GM23338 (cell line): ENCODE data around the gene KCNAB1. TPM values are rescaled to one million over a fixed set of nuclear protein-coding genes. Genes with fewer than 3 reads are reported as not detected.

Experiments
- ATAC-seq: fragments of 200-7000 bp; cut with Tn5 transposase; 3 replicates; pipeline ENCODE4 v1.9.1; 2020
- DNase-seq: peaks from one replicate; pipeline ENCODE4 v3.0.0-alpha.2; 2015; ENCODE audit warnings: low spot score
- H2AFZ ChIP-seq: fragments of 200-600 bp; sonication (generic); 2 replicates; pipeline ENCODE4 v1.8.0; 2016; ENCODE audit warnings: antibody characterized with exemption, mild to moderate bottlenecking, moderate library complexity
- H3F3A ChIP-seq: fragments of 200-600 bp; sonication (generic); replicated peaks from 2 replicates; pipeline ENCODE4 v1.8.0; 2017; ENCODE audit warnings: antibody characterized with exemption, mixed run types, low read depth
- H3K27ac ChIP-seq: fragments of 200-600 bp; sonication (generic); 2 replicates; pipeline ENCODE4 v1.6.1; 2016; ENCODE audit warnings: low read depth
- H3K27me3 ChIP-seq: fragments of 200-600 bp; sonication (generic); 2 replicates; pipeline ENCODE4 v1.8.0; 2016; ENCODE audit warnings: mild to moderate bottlenecking, mixed run types, moderate library complexity; ENCODE audit not compliant: insufficient read depth
- H3K36me3 ChIP-seq: fragments of 200-600 bp; sonication (generic); 2 replicates; pipeline ENCODE4 v1.8.0; 2016; ENCODE audit warnings: mild to moderate bottlenecking; ENCODE audit not compliant: insufficient read depth
- H3K4me1 ChIP-seq: fragments of 200-600 bp; sonication (generic); 2 replicates; pipeline ENCODE4 v1.8.0; 2016; ENCODE audit warnings: mild to moderate bottlenecking, moderate library complexity; ENCODE audit not compliant: insufficient read depth
- H3K4me2 ChIP-seq: fragments of 200-600 bp; sonication (generic); 2 replicates; pipeline ENCODE4 v1.7.1; 2017; ENCODE audit warnings: mixed run types
- H3K4me3 ChIP-seq: fragments of 200-600 bp; sonication (generic); 2 replicates; pipeline ENCODE4 v1.6.1; 2016; ENCODE audit warnings: mixed run types
- H3K79me2 ChIP-seq: fragments of 200-600 bp; sonication (generic); replicated peaks from 2 replicates; pipeline ENCODE4 v1.8.0; 2017; ENCODE audit warnings: mild to moderate bottlenecking; ENCODE audit not compliant: insufficient read depth
- H3K9me2 ChIP-seq: fragments of 200-600 bp; sonication (generic); 2 replicates; pipeline ENCODE4 v1.8.0; 2017; ENCODE audit not compliant: insufficient read depth
- H4K20me1 ChIP-seq: fragments of 200-600 bp; sonication (generic); replicated peaks from 2 replicates; pipeline ENCODE4 v1.8.0; 2017; ENCODE audit warnings: mild to moderate bottlenecking; ENCODE audit not compliant: insufficient read depth
- H3K27ac Mint-ChIP-seq: 2 replicates; pipeline ENCODE4 v1.8.0; 2020; ENCODE audit warnings: inconsistent platforms, mild to moderate bottlenecking, moderate library complexity, mixed read lengths
- H3K27me3 Mint-ChIP-seq: 3 replicates; pipeline ENCODE4 v1.8.0; 2022; ENCODE audit warnings: low read depth, mild to moderate bottlenecking, moderate library complexity, mixed read lengths, inconsistent platforms; ENCODE audit not compliant: insufficient read depth, poor library complexity
- H3K36me3 Mint-ChIP-seq: 3 replicates; pipeline ENCODE4 v1.8.0; 2021; ENCODE audit warnings: low read depth, mild to moderate bottlenecking, inconsistent platforms, moderate library complexity, mixed read lengths
- H3K4me1 Mint-ChIP-seq: 3 replicates; pipeline ENCODE4 v1.8.0; 2020; ENCODE audit warnings: mild to moderate bottlenecking, inconsistent platforms, mixed read lengths
- H3K4me3 Mint-ChIP-seq: 3 replicates; pipeline ENCODE4 v1.8.0; 2021; ENCODE audit warnings: moderate library complexity, mild to moderate bottlenecking, inconsistent platforms, mixed read lengths
- H3K9me3 Mint-ChIP-seq: 3 replicates; pipeline ENCODE4 v1.8.0; 2020; ENCODE audit warnings: moderate library complexity, mild to moderate bottlenecking, inconsistent platforms, mixed read lengths
- CREB1 ChIP-seq: fragments of 250-450 bp; sonication (Bioruptor Pico); IDR thresholded peaks from 2 replicates; pipeline ENCODE4 v1.5.0; 2020; ENCODE audit warnings: low read depth, mild to moderate bottlenecking, moderate library complexity
- EZH2 ChIP-seq: fragments of 200-600 bp; sonication (generic); IDR thresholded peaks from one replicate; pipeline ENCODE4 v1.8.0; 2017; ENCODE audit warnings: antibody characterized with exemption, mild to moderate bottlenecking, low read depth; ENCODE audit not compliant: unreplicated experiment
- EZH2phosphoT487 ChIP-seq: fragments of 200-600 bp; sonication (generic); IDR thresholded peaks from one replicate; pipeline ENCODE4 v1.8.1; 2018; ENCODE audit warnings: antibody characterized with exemption; ENCODE audit not compliant: unreplicated experiment
- JUNB ChIP-seq: IDR thresholded peaks from one replicate; pipeline ENCODE4 v1.6.1; 2016; ENCODE audit warnings: antibody characterized with exemption; ENCODE audit not compliant: unreplicated experiment
- NANOG ChIP-seq: IDR thresholded peaks from 2 replicates; pipeline ENCODE4 v1.6.1; 2016; ENCODE audit warnings: antibody characterized with exemption, borderline replicate concordance
- POLR2AphosphoS5 ChIP-seq: IDR thresholded peaks from 2 replicates; pipeline ENCODE4 v1.6.1; 2016; ENCODE audit warnings: antibody characterized with exemption, low read depth
- STAT1 ChIP-seq: IDR thresholded peaks from one replicate; pipeline ENCODE4 v1.6.1; 2016; ENCODE audit warnings: antibody characterized with exemption; ENCODE audit not compliant: unreplicated experiment
- ZNF114 ChIP-seq: fragments of 250-450 bp; sonication (Bioruptor Pico); IDR thresholded peaks from 2 replicates; pipeline ENCODE4 v1.5.0; 2020; ENCODE audit warnings: mild to moderate bottlenecking, moderate library complexity
- ZNF331 ChIP-seq: fragments of 250-450 bp; sonication (Bioruptor Pico); IDR thresholded peaks from 2 replicates; pipeline ENCODE4 v1.5.0; 2020; ENCODE audit warnings: low read depth, mild to moderate bottlenecking, moderate library complexity
- polyA plus RNA-seq: library from polyadenylated mRNA; unstranded; fragments of >200 nt; fragmentation: Nextera tagmentation; extraction: Ambion mirVana; gene quantifications from 2 replicates; pipeline ENCODE4 v1.2.1, GENCODE V29; 2016
- total RNA-seq: library from RNA; depleted of rRNA; stranded (reverse); fragments of >200 nt; shearing (Covaris generic); gene quantifications from 2 replicates; pipeline ENCODE4 v1.2.3, GENCODE V29; 2014
- TF ChIP-seq, protein P1 (sequence below): IDR thresholded peaks from 2 replicates; pipeline ENCODE4 v1.6.1; 2016; ENCODE audit warnings: antibody characterized with exemption
- TF ChIP-seq, protein P2 (sequence below): fragments of 250-450 bp; sonication (Bioruptor Pico); IDR thresholded peaks from 2 replicates; pipeline ENCODE4 v1.5.0; 2020; ENCODE audit warnings: mild to moderate bottlenecking, moderate library complexity
- TF ChIP-seq, protein P3 (sequence below): IDR thresholded peaks from one replicate; pipeline ENCODE4 v1.6.1; 2018; ENCODE audit warnings: antibody characterized with exemption; ENCODE audit not compliant: unreplicated experiment
- TF ChIP-seq, protein P4 (sequence below), 2 experiments: fragments of 200-600 bp in 1 of 2; sonication (generic) in 1 of 2; conservative IDR thresholded peaks; 2 replicates each; pipeline versions ENCODE4 v1.5.1 to v1.6.1; 2016 to 2017; ENCODE audit warnings: antibody characterized with exemption in 2 of 2, low read depth in 2 of 2, mild to moderate bottlenecking in 2 of 2, moderate library complexity in 1 of 2

Gene KCNAB1
- total and polyA plus RNA-seq, 2 experiments from 2014 or later, result 0.69 to 2.6 TPM

DNA sequence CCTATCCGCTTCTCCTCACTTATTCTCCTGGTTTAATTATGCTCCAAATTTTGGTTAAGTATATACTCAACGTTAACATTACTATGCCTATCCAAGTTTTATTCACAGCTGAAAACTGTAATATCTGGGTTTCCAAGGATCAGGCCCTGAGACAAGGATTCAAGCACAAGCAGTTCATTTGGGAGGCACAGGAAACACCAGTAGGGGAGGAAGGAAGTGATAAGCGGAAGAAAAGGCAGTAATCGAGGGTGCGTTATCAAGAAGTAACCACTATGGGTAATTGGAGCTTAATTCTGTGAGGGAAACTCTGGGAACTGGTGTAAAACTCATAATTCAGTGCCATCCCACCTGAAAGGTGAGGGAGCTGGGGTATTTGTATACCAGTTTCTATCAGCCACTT lies 120.3 kb downstream of the KCNAB1 start:
- H4K20me1 ChIP-seq, result no peaks in the 10 kb centered on the region
- H2AFZ ChIP-seq, result no peak overlapping the region
- H3K9me3 Mint-ChIP-seq, result no peaks in the 10 kb centered on the region
- no peaks in the 10 kb centered on the region for H3K4me1 Mint-ChIP-seq
- H3K27ac ChIP-seq, result no peak overlapping the region
- H3K4me3 ChIP-seq, result no peak overlapping the region
- no peak overlapping the region for H3K4me3 Mint-ChIP-seq
- no peak for TF ChIP-seq EZH2
- TF ChIP-seq POLR2AphosphoS5, result no peak
- no peak for TF ChIP-seq NANOG
- TF ChIP-seq, protein P1, sequence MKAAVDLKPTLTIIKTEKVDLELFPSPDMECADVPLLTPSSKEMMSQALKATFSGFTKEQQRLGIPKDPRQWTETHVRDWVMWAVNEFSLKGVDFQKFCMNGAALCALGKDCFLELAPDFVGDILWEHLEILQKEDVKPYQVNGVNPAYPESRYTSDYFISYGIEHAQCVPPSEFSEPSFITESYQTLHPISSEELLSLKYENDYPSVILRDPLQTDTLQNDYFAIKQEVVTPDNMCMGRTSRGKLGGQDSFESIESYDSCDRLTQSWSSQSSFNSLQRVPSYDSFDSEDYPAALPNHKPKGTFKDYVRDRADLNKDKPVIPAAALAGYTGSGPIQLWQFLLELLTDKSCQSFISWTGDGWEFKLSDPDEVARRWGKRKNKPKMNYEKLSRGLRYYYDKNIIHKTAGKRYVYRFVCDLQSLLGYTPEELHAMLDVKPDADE, result no peak
- TF ChIP-seq, protein P2, sequence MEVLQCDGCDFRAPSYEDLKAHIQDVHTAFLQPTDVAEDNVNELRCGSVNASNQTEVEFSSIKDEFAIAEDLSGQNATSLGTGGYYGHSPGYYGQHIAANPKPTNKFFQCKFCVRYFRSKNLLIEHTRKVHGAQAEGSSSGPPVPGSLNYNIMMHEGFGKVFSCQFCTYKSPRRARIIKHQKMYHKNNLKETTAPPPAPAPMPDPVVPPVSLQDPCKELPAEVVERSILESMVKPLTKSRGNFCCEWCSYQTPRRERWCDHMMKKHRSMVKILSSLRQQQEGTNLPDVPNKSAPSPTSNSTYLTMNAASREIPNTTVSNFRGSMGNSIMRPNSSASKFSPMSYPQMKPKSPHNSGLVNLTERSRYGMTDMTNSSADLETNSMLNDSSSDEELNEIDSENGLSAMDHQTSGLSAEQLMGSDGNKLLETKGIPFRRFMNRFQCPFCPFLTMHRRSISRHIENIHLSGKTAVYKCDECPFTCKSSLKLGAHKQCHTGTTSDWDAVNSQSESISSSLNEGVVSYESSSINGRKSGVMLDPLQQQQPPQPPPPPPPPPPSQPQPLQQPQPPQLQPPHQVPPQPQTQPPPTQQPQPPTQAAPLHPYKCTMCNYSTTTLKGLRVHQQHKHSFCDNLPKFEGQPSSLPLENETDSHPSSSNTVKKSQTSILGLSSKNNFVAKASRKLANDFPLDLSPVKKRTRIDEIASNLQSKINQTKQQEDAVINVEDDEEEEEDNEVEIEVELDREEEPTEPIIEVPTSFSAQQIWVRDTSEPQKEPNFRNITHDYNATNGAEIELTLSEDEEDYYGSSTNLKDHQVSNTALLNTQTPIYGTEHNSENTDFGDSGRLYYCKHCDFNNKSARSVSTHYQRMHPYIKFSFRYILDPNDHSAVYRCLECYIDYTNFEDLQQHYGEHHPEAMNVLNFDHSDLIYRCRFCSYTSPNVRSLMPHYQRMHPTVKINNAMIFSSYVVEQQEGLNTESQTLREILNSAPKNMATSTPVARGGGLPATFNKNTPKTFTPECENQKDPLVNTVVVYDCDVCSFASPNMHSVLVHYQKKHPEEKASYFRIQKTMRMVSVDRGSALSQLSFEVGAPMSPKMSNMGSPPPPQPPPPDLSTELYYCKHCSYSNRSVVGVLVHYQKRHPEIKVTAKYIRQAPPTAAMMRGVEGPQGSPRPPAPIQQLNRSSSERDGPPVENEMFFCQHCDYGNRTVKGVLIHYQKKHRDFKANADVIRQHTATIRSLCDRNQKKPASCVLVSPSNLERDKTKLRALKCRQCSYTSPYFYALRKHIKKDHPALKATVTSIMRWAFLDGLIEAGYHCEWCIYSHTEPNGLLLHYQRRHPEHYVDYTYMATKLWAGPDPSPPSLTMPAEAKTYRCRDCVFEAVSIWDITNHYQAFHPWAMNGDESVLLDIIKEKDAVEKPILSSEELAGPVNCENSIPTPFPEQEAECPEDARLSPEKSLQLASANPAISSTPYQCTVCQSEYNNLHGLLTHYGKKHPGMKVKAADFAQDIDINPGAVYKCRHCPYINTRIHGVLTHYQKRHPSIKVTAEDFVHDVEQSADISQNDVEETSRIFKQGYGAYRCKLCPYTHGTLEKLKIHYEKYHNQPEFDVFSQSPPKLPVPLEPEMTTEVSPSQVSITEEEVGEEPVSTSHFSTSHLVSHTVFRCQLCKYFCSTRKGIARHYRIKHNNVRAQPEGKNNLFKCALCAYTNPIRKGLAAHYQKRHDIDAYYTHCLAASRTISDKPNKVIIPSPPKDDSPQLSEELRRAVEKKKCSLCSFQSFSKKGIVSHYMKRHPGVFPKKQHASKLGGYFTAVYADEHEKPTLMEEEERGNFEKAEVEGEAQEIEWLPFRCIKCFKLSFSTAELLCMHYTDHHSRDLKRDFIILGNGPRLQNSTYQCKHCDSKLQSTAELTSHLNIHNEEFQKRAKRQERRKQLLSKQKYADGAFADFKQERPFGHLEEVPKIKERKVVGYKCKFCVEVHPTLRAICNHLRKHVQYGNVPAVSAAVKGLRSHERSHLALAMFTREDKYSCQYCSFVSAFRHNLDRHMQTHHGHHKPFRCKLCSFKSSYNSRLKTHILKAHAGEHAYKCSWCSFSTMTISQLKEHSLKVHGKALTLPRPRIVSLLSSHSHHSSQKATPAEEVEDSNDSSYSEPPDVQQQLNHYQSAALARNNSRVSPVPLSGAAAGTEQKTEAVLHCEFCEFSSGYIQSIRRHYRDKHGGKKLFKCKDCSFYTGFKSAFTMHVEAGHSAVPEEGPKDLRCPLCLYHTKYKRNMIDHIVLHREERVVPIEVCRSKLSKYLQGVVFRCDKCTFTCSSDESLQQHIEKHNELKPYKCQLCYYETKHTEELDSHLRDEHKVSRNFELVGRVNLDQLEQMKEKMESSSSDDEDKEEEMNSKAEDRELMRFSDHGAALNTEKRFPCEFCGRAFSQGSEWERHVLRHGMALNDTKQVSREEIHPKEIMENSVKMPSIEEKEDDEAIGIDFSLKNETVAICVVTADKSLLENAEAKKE, result no peak
- TF ChIP-seq, protein P3, sequence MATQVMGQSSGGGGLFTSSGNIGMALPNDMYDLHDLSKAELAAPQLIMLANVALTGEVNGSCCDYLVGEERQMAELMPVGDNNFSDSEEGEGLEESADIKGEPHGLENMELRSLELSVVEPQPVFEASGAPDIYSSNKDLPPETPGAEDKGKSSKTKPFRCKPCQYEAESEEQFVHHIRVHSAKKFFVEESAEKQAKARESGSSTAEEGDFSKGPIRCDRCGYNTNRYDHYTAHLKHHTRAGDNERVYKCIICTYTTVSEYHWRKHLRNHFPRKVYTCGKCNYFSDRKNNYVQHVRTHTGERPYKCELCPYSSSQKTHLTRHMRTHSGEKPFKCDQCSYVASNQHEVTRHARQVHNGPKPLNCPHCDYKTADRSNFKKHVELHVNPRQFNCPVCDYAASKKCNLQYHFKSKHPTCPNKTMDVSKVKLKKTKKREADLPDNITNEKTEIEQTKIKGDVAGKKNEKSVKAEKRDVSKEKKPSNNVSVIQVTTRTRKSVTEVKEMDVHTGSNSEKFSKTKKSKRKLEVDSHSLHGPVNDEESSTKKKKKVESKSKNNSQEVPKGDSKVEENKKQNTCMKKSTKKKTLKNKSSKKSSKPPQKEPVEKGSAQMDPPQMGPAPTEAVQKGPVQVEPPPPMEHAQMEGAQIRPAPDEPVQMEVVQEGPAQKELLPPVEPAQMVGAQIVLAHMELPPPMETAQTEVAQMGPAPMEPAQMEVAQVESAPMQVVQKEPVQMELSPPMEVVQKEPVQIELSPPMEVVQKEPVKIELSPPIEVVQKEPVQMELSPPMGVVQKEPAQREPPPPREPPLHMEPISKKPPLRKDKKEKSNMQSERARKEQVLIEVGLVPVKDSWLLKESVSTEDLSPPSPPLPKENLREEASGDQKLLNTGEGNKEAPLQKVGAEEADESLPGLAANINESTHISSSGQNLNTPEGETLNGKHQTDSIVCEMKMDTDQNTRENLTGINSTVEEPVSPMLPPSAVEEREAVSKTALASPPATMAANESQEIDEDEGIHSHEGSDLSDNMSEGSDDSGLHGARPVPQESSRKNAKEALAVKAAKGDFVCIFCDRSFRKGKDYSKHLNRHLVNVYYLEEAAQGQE, result no peak
- TF ChIP-seq, protein P4, sequence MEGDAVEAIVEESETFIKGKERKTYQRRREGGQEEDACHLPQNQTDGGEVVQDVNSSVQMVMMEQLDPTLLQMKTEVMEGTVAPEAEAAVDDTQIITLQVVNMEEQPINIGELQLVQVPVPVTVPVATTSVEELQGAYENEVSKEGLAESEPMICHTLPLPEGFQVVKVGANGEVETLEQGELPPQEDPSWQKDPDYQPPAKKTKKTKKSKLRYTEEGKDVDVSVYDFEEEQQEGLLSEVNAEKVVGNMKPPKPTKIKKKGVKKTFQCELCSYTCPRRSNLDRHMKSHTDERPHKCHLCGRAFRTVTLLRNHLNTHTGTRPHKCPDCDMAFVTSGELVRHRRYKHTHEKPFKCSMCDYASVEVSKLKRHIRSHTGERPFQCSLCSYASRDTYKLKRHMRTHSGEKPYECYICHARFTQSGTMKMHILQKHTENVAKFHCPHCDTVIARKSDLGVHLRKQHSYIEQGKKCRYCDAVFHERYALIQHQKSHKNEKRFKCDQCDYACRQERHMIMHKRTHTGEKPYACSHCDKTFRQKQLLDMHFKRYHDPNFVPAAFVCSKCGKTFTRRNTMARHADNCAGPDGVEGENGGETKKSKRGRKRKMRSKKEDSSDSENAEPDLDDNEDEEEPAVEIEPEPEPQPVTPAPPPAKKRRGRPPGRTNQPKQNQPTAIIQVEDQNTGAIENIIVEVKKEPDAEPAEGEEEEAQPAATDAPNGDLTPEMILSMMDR (conservative IDR thresholded peaks at IDR 0.05; ENCODE audit: low read depth in 2 of 2), result no peak
- TF ChIP-seq ZNF114 (CRISPR knock-in tag), result no peak
- TF ChIP-seq STAT1, result no peak
- TF ChIP-seq EZH2phosphoT487, result no peak
- TF ChIP-seq ZNF331, result no peak
- TF ChIP-seq CREB1, result no peak
- no peak for TF ChIP-seq JUNB
- no peak overlapping the region for H3K4me2 ChIP-seq
- no peaks in the 10 kb centered on the region for H3K79me2 ChIP-seq
- H3K36me3 ChIP-seq, result no peaks in the 10 kb centered on the region
- no peak overlapping the region for H3K27ac Mint-ChIP-seq
- peaks cover 16% of the 10 kb centered on the region for H3K9me2 ChIP-seq
- no peaks in the 10 kb centered on the region for H3F3A ChIP-seq
- H3K27me3 Mint-ChIP-seq, result no peaks in the 10 kb centered on the region
- no peaks in the 10 kb centered on the region for H3K36me3 Mint-ChIP-seq
- DNase-seq, result no peak
- no peaks in the 10 kb centered on the region for H3K4me1 ChIP-seq
- ATAC-seq, result no peak
- no peaks in the 10 kb centered on the region for H3K27me3 ChIP-seq
